Activated CD4-positive, CD25-positive, alpha-beta regulatory T cell treated with anti-CD3 and anti-CD28 coated beads, Interleukin-2, amount 50 U/mL, for 72 hours (primary cell): ENCODE results near the gene ARSD.
"Not testable (repeated sequence)": the region's sequence is repeated elsewhere in the genome, so short reads cannot be mapped to it uniquely, and the experiment has no call there.

Source experiments
- DNase-seq: peaks from one replicate; pipeline ENCODE4 v3.0.0; 2021

The ARSD gene, protein sequence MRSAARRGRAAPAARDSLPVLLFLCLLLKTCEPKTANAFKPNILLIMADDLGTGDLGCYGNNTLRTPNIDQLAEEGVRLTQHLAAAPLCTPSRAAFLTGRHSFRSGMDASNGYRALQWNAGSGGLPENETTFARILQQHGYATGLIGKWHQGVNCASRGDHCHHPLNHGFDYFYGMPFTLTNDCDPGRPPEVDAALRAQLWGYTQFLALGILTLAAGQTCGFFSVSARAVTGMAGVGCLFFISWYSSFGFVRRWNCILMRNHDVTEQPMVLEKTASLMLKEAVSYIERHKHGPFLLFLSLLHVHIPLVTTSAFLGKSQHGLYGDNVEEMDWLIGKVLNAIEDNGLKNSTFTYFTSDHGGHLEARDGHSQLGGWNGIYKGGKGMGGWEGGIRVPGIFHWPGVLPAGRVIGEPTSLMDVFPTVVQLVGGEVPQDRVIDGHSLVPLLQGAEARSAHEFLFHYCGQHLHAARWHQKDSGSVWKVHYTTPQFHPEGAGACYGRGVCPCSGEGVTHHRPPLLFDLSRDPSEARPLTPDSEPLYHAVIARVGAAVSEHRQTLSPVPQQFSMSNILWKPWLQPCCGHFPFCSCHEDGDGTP

GRCh38 chrX:2928583-2929434 is at the start of gene ARSD:
ARSD (minus strand) TSS chrX:2929339; CDS start chrX:2929275, 64 bp downstream.
- DNase-seq = peak; percentile 41

DNA sequence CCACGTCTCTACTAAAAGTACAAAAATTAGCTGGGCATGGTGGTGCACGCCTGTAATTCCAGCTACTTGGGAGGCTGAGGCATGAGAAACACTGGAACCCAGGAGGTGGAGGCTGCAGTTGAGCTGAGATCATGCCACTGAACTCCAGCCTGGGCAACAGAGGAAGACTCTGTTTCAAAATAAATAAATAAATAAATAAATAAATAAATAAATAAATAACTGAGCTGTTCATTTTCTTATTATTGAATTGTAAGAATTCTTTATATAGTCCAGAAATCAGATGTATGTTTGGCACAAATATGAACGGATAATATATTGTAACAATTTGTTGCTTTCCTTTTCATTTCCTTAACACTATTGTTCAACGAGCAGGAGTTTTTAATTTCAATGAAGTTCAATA is 49.5 kb upstream of the ARSD start:
- not testable (repeated sequence) for DNase-seq

- DNase-seq = no peak
Measured at GRCh38 chrX:2974961-2975360, 45.8 kb upstream of the ARSD start.

- DNase-seq = no peak
Measured at GRCh38 chrX:2972391-2972790, 43.3 kb upstream of the ARSD start.

- no peak for DNase-seq
Measured at GRCh38 chrX:2969021-2969420, 39.9 kb upstream of the ARSD start.

GRCh38 chrX:2967998-2968909 is 39.1 kb upstream of the ARSD start:
- no peak for DNase-seq

GRCh38 chrX:2967584-2967983 is 38.4 kb upstream of the ARSD start:
- no peak for DNase-seq

DNA sequence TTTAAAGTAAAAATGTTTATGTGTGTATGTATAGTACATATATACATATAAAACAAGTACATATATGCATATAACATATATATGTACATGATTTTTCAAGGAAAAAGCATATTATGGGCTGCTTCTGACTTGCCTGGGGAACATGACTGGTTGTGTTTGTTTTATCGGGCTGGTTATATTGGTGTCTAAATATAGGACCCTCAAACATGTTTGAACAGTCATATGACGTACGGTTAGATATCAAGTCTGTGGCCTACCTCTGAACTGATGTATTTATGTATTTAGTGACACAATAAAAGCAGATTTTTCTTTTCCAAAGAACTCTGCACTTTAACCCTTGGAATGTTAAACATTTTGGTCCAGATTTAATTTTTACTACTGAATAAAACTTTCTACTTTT is 37.9 kb upstream of the ARSD start:
- no peak for DNase-seq

DNA sequence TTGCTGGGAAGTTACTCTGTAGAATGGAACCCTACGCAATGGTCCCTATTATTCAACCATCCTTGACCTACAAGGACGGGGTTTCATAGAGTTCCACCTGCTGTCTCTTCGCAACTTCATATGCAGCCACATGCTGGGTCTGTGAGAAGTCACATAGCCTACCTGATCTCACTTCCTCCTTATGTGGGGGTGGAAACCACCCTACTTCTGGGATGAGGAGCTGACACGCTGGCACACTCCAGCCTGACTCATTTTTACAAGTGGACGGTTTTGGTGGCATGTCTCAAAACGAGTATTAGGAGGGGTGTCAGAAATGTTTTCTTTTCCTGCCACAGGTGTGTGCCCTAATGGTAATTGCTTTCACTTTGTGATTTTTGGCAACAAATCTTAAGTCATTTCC is 36.8 kb upstream of the ARSD start:
- no peak for DNase-seq

DNA sequence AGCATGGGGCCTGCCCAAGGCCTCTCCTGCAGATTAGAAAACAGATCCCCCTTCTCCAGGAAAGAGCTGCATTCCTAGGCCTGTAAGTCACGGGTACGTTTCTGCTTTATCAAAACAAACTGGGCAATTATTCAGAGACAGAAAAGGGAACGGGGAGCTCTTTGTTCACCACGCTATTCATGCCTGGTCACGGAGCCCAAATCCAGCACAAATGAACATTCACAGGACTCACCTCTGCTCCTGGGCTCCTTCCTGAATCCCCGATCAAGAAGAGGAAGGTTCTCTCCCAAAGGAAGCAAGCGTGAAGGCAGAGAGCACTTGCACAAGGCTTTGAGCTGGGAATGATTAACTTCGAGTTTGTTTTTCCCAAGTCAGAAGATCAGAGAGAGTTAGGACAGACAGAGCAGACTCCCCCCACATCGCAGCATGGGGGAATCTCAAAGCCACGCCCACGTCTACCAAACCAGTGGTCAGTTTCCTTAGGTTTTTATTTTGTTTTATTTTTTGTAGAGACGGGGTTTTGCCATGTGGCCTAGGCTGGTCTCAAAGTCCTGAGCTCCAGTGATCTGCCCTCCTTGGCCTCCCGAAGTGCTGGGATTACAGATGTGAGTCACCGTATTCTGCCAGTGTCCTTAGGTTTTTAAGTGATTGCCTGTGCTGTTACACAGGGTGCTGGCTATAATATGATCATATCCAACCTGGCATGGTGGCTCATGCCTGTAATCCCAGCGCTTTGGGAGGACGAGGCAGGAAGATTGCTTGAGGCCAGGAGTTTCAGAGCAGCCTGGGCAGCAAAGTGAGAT is 35.1 kb upstream of the ARSD start:
- DNase-seq = not testable (repeated sequence)

GRCh38 chrX:2963449-2963848 is 34.3 kb upstream of the ARSD start:
- DNase-seq = not testable (repeated sequence)

DNA sequence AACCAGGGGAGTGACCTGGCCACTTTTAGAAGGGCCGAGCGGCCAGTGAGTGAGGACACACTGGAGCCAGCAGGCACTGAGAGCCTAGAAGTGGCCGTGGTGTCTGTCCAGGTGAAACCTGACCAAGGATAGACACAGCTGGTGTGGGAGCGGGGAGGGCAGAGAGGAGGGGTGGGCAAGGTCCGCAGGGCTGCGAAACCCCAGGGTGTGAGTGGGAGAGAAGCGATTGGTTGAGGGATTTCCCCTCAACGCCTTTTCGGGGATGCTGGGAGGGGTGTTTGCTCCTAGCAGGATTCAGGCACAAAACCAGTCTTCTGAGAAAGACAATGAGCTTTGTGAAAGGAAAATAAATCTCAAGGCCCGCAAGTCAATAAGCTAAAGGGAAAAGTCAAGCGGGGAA is 33.2 kb upstream of the ARSD start:
- DNase-seq = no peak

- DNase-seq = no peak
Measured at GRCh38 chrX:2960861-2961515, 31.8 kb upstream of the ARSD start.

GRCh38 chrX:2958199-2958598 is 29.1 kb upstream of the ARSD start:
- DNase-seq = no peak

GRCh38 chrX:2955838-2956237 is 26.7 kb upstream of the ARSD start:
- no peak for DNase-seq

DNA sequence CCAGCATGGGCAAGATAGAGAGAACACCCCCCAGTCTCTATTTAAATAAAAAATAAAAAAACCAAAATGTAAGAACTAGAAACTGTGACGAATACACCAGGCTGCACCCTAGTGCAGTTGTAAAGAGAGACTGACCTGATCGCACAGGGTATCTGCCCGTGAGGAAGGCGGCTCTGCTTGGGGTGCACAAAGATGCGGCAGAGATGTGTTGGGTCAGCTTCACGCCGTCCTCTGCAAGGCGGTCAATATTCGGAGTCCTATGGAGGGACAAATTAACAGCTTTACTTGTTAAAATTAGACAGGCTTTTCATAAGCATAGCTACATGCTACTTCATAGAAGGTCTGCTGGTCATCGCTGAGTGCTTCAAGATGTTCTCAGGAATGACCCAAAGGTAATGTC is 26.1 kb upstream of the ARSD start:
- DNase-seq = no peak

- no peak for DNase-seq
Measured at GRCh38 chrX:2954541-2954940, 25.4 kb upstream of the ARSD start.

GRCh38 chrX:2937942-2938341 is 8.8 kb upstream of the ARSD start:
- not testable (repeated sequence) for DNase-seq

- DNase-seq = no peak
Measured at GRCh38 chrX:2934715-2935710, 5.9 kb upstream of the ARSD start.
